Testis (tissue), 3 donors: Measurements from ENCODE around the gene CALHM6. TPM values are rescaled to one million over a fixed set of nuclear protein-coding genes. Genes with fewer than 3 reads are reported as not detected.

Source experiments
- DNase-seq: peaks from one replicate; pipeline ENCODE4 v3.0.0-alpha.2; 2019
- H3K27ac ChIP-seq, 2 donors: fragments of 200-600 bp; sonication (generic); one replicate each; pipeline ENCODE4 v1.5.1; 2019
- H3K27me3 ChIP-seq: fragments of 200-600 bp; sonication (generic); one replicate; pipeline ENCODE4 v1.5.1; 2019
- H3K36me3 ChIP-seq: fragments of 200-600 bp; sonication (generic); one replicate; pipeline ENCODE4 v1.5.1; 2017; ENCODE audit warnings: low read depth; ENCODE audit errors: missing control alignments
- H3K4me1 ChIP-seq: fragments of 200-600 bp; sonication (generic); one replicate; pipeline ENCODE4 v1.5.1; 2019
- H3K4me3 ChIP-seq, 2 donors: fragments of 200-600 bp; sonication (generic); one replicate each; pipeline ENCODE4 v1.5.1; 2017 to 2019
- H3K9me3 ChIP-seq: fragments of 200-600 bp; sonication (generic); one replicate; pipeline ENCODE4 v1.5.1; 2017
- CTCF ChIP-seq, 3 experiments: fragments of 450-650 bp in 2 of 3; fragments of 200-600 bp in 1 of 3; sonication (generic) in 1 of 3; IDR thresholded peaks; one replicate each; pipeline ENCODE4 v1.5.1; 2016 to 2019; ENCODE audit warnings: antibody characterized with exemption in 3 of 3, mild to moderate bottlenecking in 2 of 3, moderate library complexity in 1 of 3
- POLR2A ChIP-seq: fragments of 450-650 bp; IDR thresholded peaks from one replicate; pipeline ENCODE4 v1.6.1; 2017; ENCODE audit warnings: antibody characterized with exemption, mild to moderate bottlenecking, moderate library complexity
- WGBS, 2 donors: methylation state at CpG; one replicate each; pipeline ENCODE4 v1.1.5; 2018; 5-methylcytosine and 5-hydroxymethylcytosine counted together
- intact Hi-C: fragments of 100-400 bp; cut with DNase I; formaldehyde crosslinking; loops from one replicate; pipeline ENCODE4 v1.15.1; 2023; ENCODE audit warnings: low total_unique reads
- polyA plus RNA-seq: library from polyadenylated mRNA; stranded (reverse); fragments of 350-450 nt; fragmentation: Illumina TruSeq; extraction: RNeasy Lipid Tissue Mini Kit (QIAGEN cat#74804); gene quantifications from one replicate; pipeline ENCODE4 v1.2.3, GENCODE V29; 2014; ENCODE audit warnings: low read depth, low replicate concordance; ENCODE audit not compliant: insufficient read depth
- total RNA-seq, 2 donors: library from RNA; depleted of rRNA; stranded (reverse); fragments of >200 nt; gene quantifications; one replicate each; pipeline ENCODE4 v1.2.3, GENCODE V29; 2016

The CALHM6 gene
- total and polyA plus RNA-seq, 3 donors from 2014 or later, result 9.7 to 15.7 (median 10.4) TPM

- H3K27ac ChIP-seq, result no peak overlapping the region
- no peak overlapping the region for H3K4me3 ChIP-seq
- no peaks in the 10 kb centered on the region for H3K9me3 ChIP-seq
- no peaks in the 10 kb centered on the region for H3K27me3 ChIP-seq
- WGBS, 2 donors, result 85 to 88% methylated on average over 7 of the region's 7 CpGs
- no peak for TF ChIP-seq POLR2A
- TF ChIP-seq CTCF (IDR thresholded peaks at IDR 0.05), result no peak
- DNase-seq, result no peak
- no peaks in the 10 kb centered on the region for H3K36me3 ChIP-seq
- intact Hi-C loops, result no loop called here
- no peaks in the 10 kb centered on the region for H3K4me1 ChIP-seq
These were observed 24.6 kb upstream of the CALHM6 start for GRCh38 chr6:116436586-116436985.

- H3K27me3 ChIP-seq, result no peaks in the 10 kb centered on the region
- TF ChIP-seq POLR2A (no peak), CTCF (IDR thresholded peaks at IDR 0.05) (no peak)
- no peaks in the 10 kb centered on the region for H3K36me3 ChIP-seq
- H3K27ac ChIP-seq, result no peak overlapping the region
- no peak overlapping the region for H3K4me3 ChIP-seq
- H3K4me1 ChIP-seq, result no peaks in the 10 kb centered on the region
- no peak for DNase-seq
- no peaks in the 10 kb centered on the region for H3K9me3 ChIP-seq
- intact Hi-C loops, result no loop called here
These were observed 23.5 kb upstream of the CALHM6 start for GRCh38 chr6:116437656-116438055.

- no peak for DNase-seq
These were observed 22.4 kb upstream of the CALHM6 start for GRCh38 chr6:116438590-116439448.

GRCh38 chr6:116439522-116440051 lies 21.6 kb upstream of the CALHM6 start:
- Histone ChIP-seq H3K27ac (peak overlapping the region in 1 of 2 donors; percentile 39), H3K27me3 (no peaks in the 10 kb centered on the region), H3K4me1 (no peaks in the 10 kb centered on the region), H3K36me3 (no peaks in the 10 kb centered on the region), H3K9me3 (no peaks in the 10 kb centered on the region), H3K4me3 (no peak overlapping the region)
- WGBS, 2 donors, result 38 to 60% methylated on average over 1 of the region's 1 CpG
- intact Hi-C loops, result no loop called here
- no peak for TF ChIP-seq POLR2A
- no peak for DNase-seq

More at GRCh38 chr6:116438590-116439448, 22.4 kb upstream of the CALHM6 start:
- no peaks in the 10 kb centered on the region for H3K36me3 ChIP-seq
- intact Hi-C loops, result no loop called here
- no peaks in the 10 kb centered on the region for H3K27me3 ChIP-seq
- WGBS, 2 donors, result 34 to 50% methylated on average over 6 of the region's 6 CpGs
- no peaks in the 10 kb centered on the region for H3K9me3 ChIP-seq
- H3K27ac ChIP-seq, result no peak overlapping the region
- no peaks in the 10 kb centered on the region for H3K4me1 ChIP-seq
- no peak overlapping the region for H3K4me3 ChIP-seq
- TF ChIP-seq CTCF (IDR thresholded peaks at IDR 0.05), result no peak
- no peak for TF ChIP-seq POLR2A

- WGBS, 2 donors, result 75 to 89% methylated on average over 2 of the region's 2 CpGs
- TF ChIP-seq CTCF (IDR thresholded peaks at IDR 0.05), result no peak
- TF ChIP-seq POLR2A, result no peak
- no peaks in the 10 kb centered on the region for H3K27me3 ChIP-seq
- H3K9me3 ChIP-seq, result no peaks in the 10 kb centered on the region
- DNase-seq, result no peak
- H3K27ac ChIP-seq, result no peak overlapping the region
- H3K4me3 ChIP-seq, result no peak overlapping the region
- H3K36me3 ChIP-seq, result no peaks in the 10 kb centered on the region
- intact Hi-C loops, result no loop called here
- no peaks in the 10 kb centered on the region for H3K4me1 ChIP-seq
These were observed 18.1 kb upstream of the CALHM6 start for GRCh38 chr6:116443105-116443504.
